SJSA1 (cell line): ENCODE data around the gene PHLDB3. TPM values are rescaled to one million over a fixed set of nuclear protein-coding genes. Genes with fewer than 3 reads are reported as not detected.

Source experiments
- DNase-seq, 2 experiments: peaks; one replicate each; pipeline ENCODE4 v3.0.0-alpha.2; 2015 to 2020; ENCODE audit warnings: low spot score in 2 of 2, low read depth in 1 of 2
- H3K27ac ChIP-seq: fragments of 250-450 bp; sonication (Bioruptor Pico); 2 replicates; pipeline ENCODE4 v1.5.1; 2020; ENCODE audit warnings: mild to moderate bottlenecking, moderate library complexity
- H3K27me3 ChIP-seq: fragments of 250-450 bp; sonication (Bioruptor Pico); replicated peaks from 2 replicates; pipeline ENCODE4 v1.5.1; 2020; ENCODE audit warnings: mild to moderate bottlenecking, moderate library complexity
- H3K36me3 ChIP-seq: fragments of 250-450 bp; sonication (Bioruptor Pico); 2 replicates; pipeline ENCODE4 v1.5.1; 2020; ENCODE audit warnings: mild to moderate bottlenecking
- H3K4me1 ChIP-seq: fragments of 250-450 bp; sonication (Bioruptor Pico); replicated peaks from 2 replicates; pipeline ENCODE4 v1.6.1; 2021; ENCODE audit warnings: mild to moderate bottlenecking
- H3K4me3 ChIP-seq: fragments of 250-450 bp; sonication (Bioruptor Pico); 2 replicates; pipeline ENCODE4 v1.5.1; 2020; ENCODE audit warnings: mild to moderate bottlenecking
- H3K9me3 ChIP-seq: fragments of 250-450 bp; sonication (Bioruptor Pico); replicated peaks from 2 replicates; pipeline ENCODE4 v1.5.1; 2020; ENCODE audit warnings: mild to moderate bottlenecking
- total RNA-seq: library from RNA; depleted of rRNA; stranded (reverse); fragments of >200 nt; shearing (Covaris generic); gene quantifications from 2 replicates; pipeline ENCODE4 v1.2.3, GENCODE V29; 2014

The PHLDB3 gene
- total RNA-seq, 1 experiment from 2014 or later, result 15.1 TPM

DNA sequence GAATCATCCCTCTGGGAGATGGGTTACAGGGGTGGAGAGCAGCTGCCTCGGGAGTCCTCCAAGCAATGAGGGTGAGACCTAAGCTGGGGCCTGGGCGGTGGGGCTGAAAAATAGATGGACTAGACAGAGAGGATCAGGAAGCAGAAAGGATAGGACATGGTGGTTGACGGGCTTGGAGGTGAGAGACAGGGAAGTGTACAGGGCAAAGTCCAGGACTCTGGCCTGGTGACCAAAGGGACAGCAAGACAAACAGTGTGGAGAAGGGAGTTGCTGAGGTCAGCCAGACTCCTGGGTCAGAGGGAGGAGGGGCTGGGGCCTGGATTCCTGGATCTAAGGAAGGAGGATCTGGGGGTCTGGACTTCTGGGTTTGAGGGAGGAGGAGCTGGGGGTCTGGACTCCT lies 5.5 kb downstream of the PHLDB3 start:
- no peak for DNase-seq
- Histone ChIP-seq H3K9me3 (no peaks in the 10 kb centered on the region), H3K36me3 (peaks cover 8% of the 10 kb centered on the region), H3K27me3 (no peaks in the 10 kb centered on the region), H3K4me3 (no peak overlapping the region), H3K4me1 (no peaks in the 10 kb centered on the region; the same call in 1 of the 2 replicates), H3K27ac (no peak overlapping the region)

- no peaks in the 10 kb centered on the region for H3K9me3 ChIP-seq
- no peak for DNase-seq
- no peak overlapping the region for H3K27ac ChIP-seq
- no peak overlapping the region for H3K4me3 ChIP-seq
- H3K27me3 ChIP-seq, result no peaks in the 10 kb centered on the region
- no peaks in the 10 kb centered on the region; the same call in 1 of the 2 replicates for H3K4me1 ChIP-seq
- H3K36me3 ChIP-seq, result peaks cover 5% of the 10 kb centered on the region; the same call in 1 of the 2 replicates
These were observed 6.2 kb downstream of the PHLDB3 start for GRCh38 chr19:43498233-43498842.

- Histone ChIP-seq H3K9me3 (no peaks in the 10 kb centered on the region), H3K27ac (no peak overlapping the region), H3K27me3 (no peaks in the 10 kb centered on the region), H3K36me3 (peaks cover 5% of the 10 kb centered on the region; the same call in 1 of the 2 replicates), H3K4me1 (no peaks in the 10 kb centered on the region), H3K4me3 (no peak overlapping the region)
- no peak for DNase-seq
These were observed 7.6 kb downstream of the PHLDB3 start for GRCh38 chr19:43496960-43497359.

DNA sequence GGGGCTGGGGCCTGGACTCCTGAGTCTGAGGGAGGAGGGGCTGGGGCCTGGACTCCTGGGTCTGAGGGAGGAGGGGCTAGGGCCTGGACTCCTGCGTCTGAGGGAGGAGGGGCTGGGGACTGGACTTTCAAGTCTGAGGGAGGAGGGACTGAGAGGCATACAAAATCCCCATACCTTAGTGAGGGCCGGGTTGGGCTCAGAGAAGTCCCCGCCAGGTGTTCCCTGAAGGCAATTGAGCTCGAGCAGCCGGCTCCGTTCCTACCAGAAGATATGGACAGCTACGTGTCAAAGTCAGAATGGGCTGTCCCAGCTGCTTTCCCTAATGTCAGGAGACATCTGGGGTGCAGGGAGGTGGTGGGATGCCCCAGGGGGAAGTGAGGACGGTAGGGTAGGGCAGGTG lies 9.5 kb downstream of the PHLDB3 start:
- H3K4me1 ChIP-seq, result no peaks in the 10 kb centered on the region
- no peak for DNase-seq
- no peak overlapping the region for H3K4me3 ChIP-seq
- no peaks in the 10 kb centered on the region for H3K9me3 ChIP-seq
- peaks cover 5% of the 10 kb centered on the region; the same call in 1 of the 2 replicates for H3K36me3 ChIP-seq
- no peak overlapping the region for H3K27ac ChIP-seq
- no peaks in the 10 kb centered on the region for H3K27me3 ChIP-seq

- DNase-seq, result no peak
- Histone ChIP-seq H3K4me1 (no peaks in the 10 kb centered on the region), H3K36me3 (no peaks in the 10 kb centered on the region), H3K27me3 (no peaks in the 10 kb centered on the region), H3K9me3 (no peaks in the 10 kb centered on the region), H3K27ac (no peak overlapping the region), H3K4me3 (no peak overlapping the region)
These were observed 13.8 kb downstream of the PHLDB3 start for GRCh38 chr19:43490759-43491158.

DNA sequence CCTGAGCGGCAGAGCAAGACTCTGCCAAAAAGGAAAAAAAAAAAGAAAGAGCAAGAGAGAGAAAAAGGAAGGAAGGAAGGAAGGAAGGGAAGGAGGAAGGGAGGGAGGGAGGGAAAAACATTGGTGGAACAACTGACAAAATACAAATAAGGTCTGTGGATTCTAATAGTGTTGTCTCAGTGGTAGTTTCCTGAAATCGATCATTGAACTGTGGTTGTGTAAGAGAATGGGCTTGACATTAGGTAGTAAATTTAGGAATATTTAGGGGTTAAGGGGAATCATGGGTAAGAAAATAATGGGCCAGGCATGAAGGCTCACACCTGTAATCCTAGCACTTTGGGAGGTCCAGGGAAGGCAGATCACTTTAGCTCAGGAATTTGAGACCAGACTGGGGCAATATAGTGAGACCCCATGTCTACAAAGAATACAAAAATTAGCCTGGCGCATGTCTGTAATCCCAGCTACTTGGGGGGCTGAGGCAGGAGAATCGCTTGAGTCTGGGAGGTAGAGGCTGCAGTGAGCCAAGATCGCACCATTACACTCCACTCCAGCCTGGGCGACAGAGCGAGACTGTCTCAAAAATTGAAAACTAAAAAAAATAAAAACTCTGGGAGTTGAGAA lies 14.5 kb downstream of the PHLDB3 start:
- H3K4me1 ChIP-seq, result no peaks in the 10 kb centered on the region
- no peak overlapping the region for H3K4me3 ChIP-seq
- H3K27me3 ChIP-seq, result no peaks in the 10 kb centered on the region
- no peak for DNase-seq
- no peaks in the 10 kb centered on the region for H3K9me3 ChIP-seq
- H3K27ac ChIP-seq, result no peak overlapping the region
- no peaks in the 10 kb centered on the region for H3K36me3 ChIP-seq

- Histone ChIP-seq H3K27ac (no peak overlapping the region), H3K9me3 (no peaks in the 10 kb centered on the region), H3K4me1 (no peaks in the 10 kb centered on the region), H3K36me3 (no peaks in the 10 kb centered on the region), H3K4me3 (no peak overlapping the region), H3K27me3 (no peaks in the 10 kb centered on the region)
- DNase-seq, result no peak
These were observed 15.2 kb downstream of the PHLDB3 start for GRCh38 chr19:43489310-43489709.

DNA sequence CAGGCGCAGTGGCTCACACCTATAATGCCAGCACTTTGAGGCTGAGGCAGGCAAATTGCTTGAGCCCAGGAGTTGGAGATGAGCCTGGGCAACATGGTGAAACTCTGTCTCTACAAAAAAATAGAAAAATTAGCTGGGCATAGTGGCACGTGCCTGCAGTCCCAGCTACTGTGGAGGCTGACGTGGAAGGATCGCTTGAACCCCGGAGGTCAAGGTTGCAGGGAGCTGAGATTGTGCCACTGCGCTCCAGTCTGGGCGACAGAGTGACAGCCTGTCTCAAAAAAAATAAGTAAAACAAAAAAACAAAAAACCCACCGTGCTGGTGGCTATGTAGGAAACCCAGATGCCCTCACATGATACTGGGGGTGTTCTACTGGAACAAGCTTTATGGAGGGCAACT lies 16.4 kb downstream of the PHLDB3 start:
- DNase-seq, result no peak
- H3K36me3 ChIP-seq, result no peaks in the 10 kb centered on the region
- no peak overlapping the region for H3K27ac ChIP-seq
- no peak overlapping the region for H3K4me3 ChIP-seq
- no peaks in the 10 kb centered on the region for H3K27me3 ChIP-seq
- H3K9me3 ChIP-seq, result no peaks in the 10 kb centered on the region
- no peaks in the 10 kb centered on the region for H3K4me1 ChIP-seq

GRCh38 chr19:43486412-43486811 lies 18.1 kb downstream of the PHLDB3 start:
- Histone ChIP-seq H3K4me3 (no peak overlapping the region), H3K27me3 (no peaks in the 10 kb centered on the region)

GRCh38 chr19:43485951-43486350 lies 18.6 kb downstream of the PHLDB3 start:
- Histone ChIP-seq H3K27me3 (no peaks in the 10 kb centered on the region), H3K9me3 (no peaks in the 10 kb centered on the region), H3K4me1 (no peaks in the 10 kb centered on the region), H3K4me3 (no peak overlapping the region), H3K27ac (no peak overlapping the region), H3K36me3 (no peaks in the 10 kb centered on the region)
- no peak for DNase-seq

More at GRCh38 chr19:43486412-43486811, 18.1 kb downstream of the PHLDB3 start:
- Histone ChIP-seq H3K9me3 (no peaks in the 10 kb centered on the region), H3K27ac (no peak overlapping the region), H3K4me1 (no peaks in the 10 kb centered on the region), H3K36me3 (no peaks in the 10 kb centered on the region)
- DNase-seq, result no peak

DNA sequence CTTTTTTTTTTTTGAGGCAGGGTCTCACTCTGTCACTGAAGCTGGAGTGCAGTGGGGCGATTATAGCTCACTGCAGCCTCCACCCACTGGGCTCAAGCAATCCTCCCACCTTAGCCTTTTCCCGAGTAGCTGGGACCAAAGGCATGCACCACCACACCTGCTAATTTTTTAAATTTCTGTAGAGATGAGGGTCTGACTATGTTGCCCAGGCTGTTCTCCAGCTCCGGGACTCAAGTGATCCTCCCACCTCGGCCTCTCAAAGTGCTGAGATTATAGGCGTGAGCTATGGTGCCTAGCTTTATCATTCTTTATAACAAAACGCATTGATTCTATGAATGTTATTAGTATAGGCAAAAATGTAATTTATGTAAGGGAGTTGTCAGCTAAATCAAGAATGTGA lies 21.3 kb downstream of the PHLDB3 start:
- Histone ChIP-seq H3K27me3 (no peaks in the 10 kb centered on the region), H3K9me3 (no peaks in the 10 kb centered on the region), H3K36me3 (no peaks in the 10 kb centered on the region), H3K27ac (no peak overlapping the region), H3K4me1 (no peaks in the 10 kb centered on the region), H3K4me3 (no peak overlapping the region)
- no peak for DNase-seq

GRCh38 chr19:43482193-43482592 lies 22.4 kb downstream of the PHLDB3 start:
- peaks cover 2% of the 10 kb centered on the region for H3K4me1 ChIP-seq
- no peaks in the 10 kb centered on the region for H3K9me3 ChIP-seq
- no peaks in the 10 kb centered on the region; the same call in 1 of the 2 replicates for H3K36me3 ChIP-seq
- H3K4me3 ChIP-seq, result no peak overlapping the region
- no peak overlapping the region for H3K27ac ChIP-seq
- no peak for DNase-seq
- H3K27me3 ChIP-seq, result no peaks in the 10 kb centered on the region

DNA sequence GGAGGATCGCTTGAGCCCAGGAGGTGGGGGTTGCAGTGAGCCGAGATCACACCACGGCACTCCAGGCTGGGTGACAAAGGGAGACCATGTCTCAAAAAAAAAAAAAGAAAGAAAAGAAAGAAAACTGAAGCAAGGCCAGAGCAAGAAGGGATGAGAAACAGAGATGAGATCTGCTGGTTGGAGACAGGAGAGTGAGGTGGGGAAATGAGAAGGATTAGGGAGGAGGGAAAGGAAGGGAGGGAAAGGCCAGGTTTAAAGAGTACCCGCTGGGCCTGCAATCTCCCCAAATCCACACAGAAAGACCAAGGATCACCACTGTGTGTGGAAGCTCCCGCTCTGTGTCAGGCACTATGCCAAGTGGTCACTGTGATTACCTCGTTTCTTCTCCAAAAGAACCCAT lies 22.8 kb downstream of the PHLDB3 start:
- Histone ChIP-seq H3K36me3 (no peaks in the 10 kb centered on the region; the same call in 1 of the 2 replicates), H3K27me3 (no peaks in the 10 kb centered on the region), H3K9me3 (no peaks in the 10 kb centered on the region), H3K4me3 (no peak overlapping the region), H3K27ac (no peak overlapping the region), H3K4me1 (peaks cover 7% of the 10 kb centered on the region)
- DNase-seq, result no peak

DNA sequence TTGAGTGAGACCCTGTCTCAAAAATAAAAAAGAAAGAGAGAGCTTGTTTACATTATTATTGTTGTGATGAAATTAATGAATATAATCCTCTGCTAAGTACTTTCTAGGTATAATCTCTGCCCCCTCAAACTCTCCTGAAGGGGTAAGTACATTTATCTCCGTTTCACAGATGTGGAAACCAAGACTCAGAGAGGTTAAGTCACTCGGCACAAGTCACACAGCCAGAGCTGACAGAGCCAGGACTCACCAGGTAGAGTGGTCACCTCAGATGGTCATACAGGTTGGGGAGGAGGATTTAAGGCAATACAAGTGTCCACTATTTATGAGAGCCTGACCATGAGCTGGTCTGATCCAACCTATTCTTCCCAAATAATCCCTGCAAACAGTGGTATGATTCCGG lies 24.0 kb downstream of the PHLDB3 start:
- Histone ChIP-seq H3K4me3 (no peak overlapping the region), H3K4me1 (peaks cover 12% of the 10 kb centered on the region), H3K27me3 (no peaks in the 10 kb centered on the region), H3K36me3 (peaks cover 6% of the 10 kb centered on the region), H3K9me3 (no peaks in the 10 kb centered on the region), H3K27ac (no peak overlapping the region)
- DNase-seq, result no peak
